Measurements from ENCODE around the gene MED8. TPM values are rescaled to one million over a fixed set of nuclear protein-coding genes. Genes with fewer than 3 reads are reported as not detected.

Gene MED8
- total and polyA plus RNA-seq, 2 of the 13 experiments (the other 11 are each of a cell fraction or from before 2014, with no cell fraction given): 16.9 to 77.4 TPM

DNA sequence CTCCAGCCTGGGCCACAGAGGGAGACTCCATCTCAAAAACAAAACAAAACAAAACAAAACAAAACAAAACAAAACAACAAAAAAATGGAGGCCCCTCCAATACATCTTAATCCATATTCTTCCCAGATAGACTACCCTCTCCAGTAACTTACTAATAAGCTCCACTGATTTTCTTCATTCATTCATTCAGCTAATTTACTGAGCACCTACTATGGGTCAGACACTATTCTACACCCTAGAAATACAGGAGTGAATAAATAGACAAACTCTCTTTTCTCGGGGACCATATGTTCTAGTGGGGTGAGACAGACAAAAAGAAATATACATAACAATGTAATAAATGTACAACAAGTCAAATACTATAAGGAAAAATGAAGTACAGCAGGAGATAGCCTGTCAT lies 38.6 kb downstream of the MED8 start:
- Histone ChIP-seq H4K20me1 (ENCODE audit: insufficient read depth, low read length) (no peaks in the 10 kb centered on the region), H2AFZ (ENCODE audit: low read length) (no peak overlapping the region), H3K36me3 (replicated peaks in 1 of 2; ENCODE audit: control insufficient read depth in 1 of 2, insufficient read depth in 2 of 2, low read length in 2 of 2) (no peaks in the 10 kb centered on the region), H3K4me1 (ENCODE audit: insufficient read depth, low read length) (peaks cover 52% of the 10 kb centered on the region), H3K79me2 (ENCODE audit: insufficient read depth, low read length) (no peaks in the 10 kb centered on the region), H3K27me3 (ENCODE audit: control insufficient read depth in 1 of 2, insufficient read depth in 2 of 2, low read length in 2 of 2) (no peaks in the 10 kb centered on the region; a peak in 1 of 5 replicates), H3K4me3 (replicated peaks in 1 of 3; ENCODE audit: insufficient read depth in 1 of 3, low read depth in 2 of 3, low read length in 3 of 3) (no peak overlapping the region), H3K27ac (ENCODE audit: extremely low read length, insufficient read depth, low read length) (no peak overlapping the region), H3K9me3 (ENCODE audit: low read length) (no peaks in the 10 kb centered on the region), H3K4me2 (ENCODE audit: low read depth, low read length) (no peak overlapping the region), H3K9ac (ENCODE audit: insufficient read depth, low read depth, low read length) (no peak overlapping the region)
- DNase-seq (ENCODE audit: low spot score) (no peak), ATAC-seq (no peak), FAIRE-seq (no peak)
- WGBS (ENCODE audit: low lambda C conversion rate): 88% methylated on average over 1 of the region's 1 CpG
- ChIA-PET POLR2A (interaction anchor here (4.1 kb wide), 1 partner anchor 16 kb away, joined by 32 read pairs; the partner anchor contains the start of gene ELOVL1), CTCF (ENCODE audit: low intra/inter-chr PET ratio, low total read pairs) (no interaction called here)
- intact Hi-C loops (cut with micrococcal nuclease; ENCODE audit: unreplicated experiment) (no loop called here), in situ Hi-C loops (cut with HindIII; ENCODE audit: extremely low pct_ligation_motif_present, low pct_unique_long_range_greater_than_20kb) (no loop called here)
- TF ChIP-seq RBM39 (IDR thresholded peaks at IDR 0.05; ENCODE audit: low read depth, low read length, poor library complexity, severe bottlenecking) (no peak), ZMYM2 (CRISPR knock-in tag; IDR thresholded peaks at IDR 0.05) (no peak), BATF2 (CRISPR knock-in tag; IDR thresholded peaks at IDR 0.05) (no peak)
- BruUV-seq (replicated peaks): no TSS peak

- WGBS (ENCODE audit: low lambda C conversion rate): 23% methylated on average over 11 of the region's 11 CpGs
- in situ Hi-C loops (cut with HindIII; ENCODE audit: extremely low pct_ligation_motif_present, low pct_unique_long_range_greater_than_20kb) (no loop called here), intact Hi-C loops (cut with micrococcal nuclease; ENCODE audit: unreplicated experiment) (loop anchor here (5.0 kb wide), 1 partner anchor 112 kb away; no protein-coding TSS in a partner anchor)
- Histone ChIP-seq H3K4me2 (ENCODE audit: low read depth, low read length) (peak overlapping the region; percentile 97), H3K27ac (ENCODE audit: extremely low read length, insufficient read depth, low read length) (peak overlapping the region; percentile 98), H2AFZ (ENCODE audit: low read length) (peak overlapping the region; percentile 57), H3K4me3 (replicated peaks in 1 of 3; ENCODE audit: insufficient read depth in 1 of 3, low read depth in 2 of 3, low read length in 3 of 3) (peak overlapping the region; percentile 72 to 88 (median 86)), H4K20me1 (ENCODE audit: insufficient read depth, low read length) (no peaks in the 10 kb centered on the region), H3K4me1 (ENCODE audit: insufficient read depth, low read length) (peaks cover 59% of the 10 kb centered on the region), H3K9me3 (ENCODE audit: low read length) (no peaks in the 10 kb centered on the region), H3K9ac (ENCODE audit: insufficient read depth, low read depth, low read length) (peak overlapping the region; percentile 97), H3K27me3 (ENCODE audit: control insufficient read depth in 1 of 2, insufficient read depth in 2 of 2, low read length in 2 of 2) (no peaks in the 10 kb centered on the region; a peak in 1 of 5 replicates), H3K36me3 (replicated peaks in 1 of 2; ENCODE audit: control insufficient read depth in 1 of 2, insufficient read depth in 2 of 2, low read length in 2 of 2) (no peaks in the 10 kb centered on the region), H3K79me2 (ENCODE audit: insufficient read depth, low read length) (no peaks in the 10 kb centered on the region)
- POLR2A ChIA-PET: interaction anchor here (1.9 to 4.1 kb wide), 3 partner anchors 8 to 143 kb away, joined by 4 to 32 read pairs (median 29); partner anchors contain the start of genes CDC20 and ELOVL1
- DNase-seq (ENCODE audit: low spot score) (no peak), ATAC-seq (peak; percentile 6; the same call in 2 of the 3 replicates), FAIRE-seq (peak; percentile 58)
- CTCF ChIA-PET (ENCODE audit: low intra/inter-chr PET ratio, low total read pairs): no interaction called here
- BruUV-seq (replicated peaks): TSS peak; percentile 88
- 0 out of 2 replicates have a peak, but pooled peaks have one; percentile 36 for TF ChIP-seq KMT2A (CRISPR knock-in tag; IDR thresholded peaks at IDR 0.05)
- TF ChIP-seq SIX4 (CRISPR knock-in tag; IDR thresholded peaks at IDR 0.05): no peak
- 0 out of 2 replicates have a peak, but pooled peaks have one; percentile 24 for TF ChIP-seq LCORL (IDR thresholded peaks at IDR 0.05)
- TF ChIP-seq LCORL (CRISPR knock-in tag; IDR thresholded peaks at IDR 0.05): 0 out of 2 replicates have a peak, but pooled peaks have one; percentile 59
- TF ChIP-seq SMAD1 (CRISPR knock-in tag; IDR thresholded peaks at IDR 0.05; ENCODE audit: borderline replicate concordance, low read depth): no peak
- TF ChIP-seq ZMYM3 (CRISPR knock-in tag; IDR thresholded peaks at IDR 0.05): peak; percentile 18; the same call in 1 of the 2 replicates
- TF ChIP-seq NAIF1 (CRISPR knock-in tag; IDR thresholded peaks at IDR 0.05; ENCODE audit: borderline replicate concordance): 0 out of 2 replicates have a peak, but pooled peaks have one; percentile 64
- peak; percentile 59; the same call in 1 of the 2 replicates for TF ChIP-seq ZNF292 (CRISPR knock-in tag; IDR thresholded peaks at IDR 0.05; ENCODE audit: borderline replicate concordance, low read depth)
- no peak for TF ChIP-seq PHF8 (CRISPR knock-in tag; IDR thresholded peaks at IDR 0.05)
- no peak for TF ChIP-seq KDM6A (CRISPR knock-in tag; IDR thresholded peaks at IDR 0.05; ENCODE audit: low read depth)
- 0 out of 2 replicates have a peak, but pooled peaks have one; percentile 50 for TF ChIP-seq GZF1 (CRISPR knock-in tag; IDR thresholded peaks at IDR 0.05)
- peak; percentile 4; the same call in 1 of the 2 replicates for TF ChIP-seq TARDBP (CRISPR knock-in tag; IDR thresholded peaks at IDR 0.05)
- no peak for TF ChIP-seq ZNF589 (CRISPR knock-in tag; conservative IDR thresholded peaks at IDR 0.05)
- no peak for TF ChIP-seq ZNF672 (CRISPR knock-in tag; IDR thresholded peaks at IDR 0.05)
- TF ChIP-seq TBP (CRISPR knock-in tag; IDR thresholded peaks at IDR 0.05): no peak
- TF ChIP-seq, protein P1, sequence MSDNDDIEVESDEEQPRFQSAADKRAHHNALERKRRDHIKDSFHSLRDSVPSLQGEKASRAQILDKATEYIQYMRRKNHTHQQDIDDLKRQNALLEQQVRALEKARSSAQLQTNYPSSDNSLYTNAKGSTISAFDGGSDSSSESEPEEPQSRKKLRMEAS (IDR thresholded peaks at IDR 0.05): peak; percentile 9; the same call in 1 of the 2 replicates
Measured at GRCh38 chr1:43349594-43350306, 39.9 kb downstream of the MED8 start.

Data from HepG2 (cell line).